ENCODE measurements around the gene TANGO2.

TANGO2 gene

DNA sequence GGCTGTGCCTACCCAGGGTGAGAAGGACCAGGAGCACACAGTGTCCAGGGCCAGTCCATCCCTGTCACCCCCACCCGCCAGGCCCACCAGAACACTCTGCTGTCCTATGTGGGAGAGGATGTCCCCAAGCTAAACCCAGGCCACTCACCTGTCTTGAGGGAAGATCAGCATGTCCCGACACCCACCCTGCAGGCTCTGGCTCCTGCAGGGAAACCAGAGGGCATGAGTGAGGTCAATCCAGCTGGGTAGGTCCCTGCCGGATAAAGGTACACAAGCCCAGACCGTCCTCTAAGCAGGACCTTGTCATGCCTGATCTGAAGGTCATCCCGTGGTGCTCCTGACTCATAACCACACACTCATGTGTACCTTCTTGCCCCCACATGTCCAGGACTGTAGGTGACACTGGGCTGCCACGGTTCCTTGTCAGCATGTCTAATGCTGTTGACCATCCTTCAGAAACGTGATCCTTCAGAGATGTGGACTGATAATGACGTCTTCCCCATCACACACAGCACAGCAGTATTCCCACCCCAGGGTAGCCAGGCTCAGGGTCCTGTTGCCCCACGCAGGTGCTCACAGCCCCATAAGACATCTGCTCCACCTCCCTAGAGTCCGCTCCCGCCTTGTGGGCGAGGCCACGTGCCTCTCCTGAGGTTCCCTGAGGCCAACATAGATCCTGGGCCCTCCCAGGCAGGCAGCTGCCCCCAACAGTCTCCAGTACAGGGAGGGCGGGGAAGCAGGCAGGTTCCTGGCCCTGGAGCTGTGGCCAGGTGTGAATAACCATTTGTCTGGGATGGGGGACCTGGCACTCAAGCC, 10.4 kb upstream of the TANGO2 start:
- no peak overlapping the region for H3K27ac ChIP-seq (ENCODE audit: low read length)
- H3K4me1 ChIP-seq (ENCODE audit: control insufficient read depth in 1 of 2, insufficient read depth in 2 of 2, low read length in 2 of 2): peaks cover 3 to 6% of the 10 kb centered on the region in 2 donors
- no peaks in the 10 kb centered on the region for H3K36me3 ChIP-seq (ENCODE audit: control insufficient read depth in 1 of 2, insufficient read depth in 2 of 2, low read length in 2 of 2)

DNA sequence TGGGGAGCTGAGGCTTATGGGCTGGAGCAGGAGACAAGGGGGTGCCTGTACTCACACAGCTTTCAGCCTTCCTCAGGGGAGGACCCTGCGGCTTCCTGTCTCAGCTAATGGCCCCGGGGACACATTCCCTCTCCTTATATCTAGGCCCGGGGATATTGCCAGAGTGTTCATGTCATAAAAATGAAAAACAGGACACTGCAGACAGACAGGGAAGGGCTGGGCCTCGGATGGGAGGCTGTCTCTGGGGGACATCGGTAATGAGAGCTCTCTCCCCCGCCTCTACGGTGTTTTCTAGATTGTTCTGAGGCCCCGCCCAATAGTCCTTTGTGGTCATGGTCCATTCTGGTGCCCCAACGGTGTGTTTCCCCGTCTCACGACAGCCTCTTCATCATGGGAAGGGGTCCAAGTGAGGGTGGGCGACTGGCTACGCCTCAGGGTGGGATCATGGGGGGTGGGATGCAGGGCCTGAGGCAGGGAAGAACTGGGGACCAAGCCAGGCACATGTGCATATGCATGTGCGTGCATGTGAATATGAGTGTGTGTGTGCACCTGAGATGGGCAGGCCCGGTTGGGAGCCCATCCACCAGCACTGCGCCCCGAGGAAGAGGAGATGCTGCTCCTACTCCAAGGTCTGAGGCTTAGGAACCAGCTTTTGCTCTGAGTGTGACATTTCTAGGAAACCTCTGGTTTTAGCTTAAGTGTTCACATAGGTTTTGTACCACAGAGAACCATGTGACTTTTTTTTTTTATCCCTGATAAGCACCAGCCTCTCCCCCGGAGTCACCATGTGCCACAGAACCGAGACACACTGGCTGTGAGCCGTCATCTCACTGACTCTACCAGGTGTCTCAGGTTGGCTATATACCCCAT, 9.6 kb upstream of the TANGO2 start:
- no peaks in the 10 kb centered on the region for H3K9me3 ChIP-seq (ENCODE audit: control insufficient read depth in 1 of 2, low read length in 2 of 2)
- no peaks in the 10 kb centered on the region for H3K27me3 ChIP-seq (ENCODE audit: low read depth, low read length)
- no peaks in the 10 kb centered on the region for H3K36me3 ChIP-seq (ENCODE audit: control insufficient read depth in 1 of 2, insufficient read depth in 2 of 2, low read length in 2 of 2)
- H3K4me1 ChIP-seq (ENCODE audit: control insufficient read depth in 1 of 2, insufficient read depth in 2 of 2, low read length in 2 of 2): peaks cover 3 to 6% of the 10 kb centered on the region in 2 donors
- H3K27ac ChIP-seq (ENCODE audit: low read length): no peak overlapping the region
- H3K4me3 ChIP-seq (ENCODE audit: low read depth in 1 of 2, low read length in 2 of 2): no peak overlapping the region

More for the DNA sequence above, 10.4 kb upstream of the TANGO2 start:
- Histone ChIP-seq H3K9me3 (ENCODE audit: control insufficient read depth in 1 of 2, low read length in 2 of 2) (no peaks in the 10 kb centered on the region), H3K27me3 (ENCODE audit: low read depth, low read length) (no peaks in the 10 kb centered on the region), H3K4me3 (ENCODE audit: low read depth in 1 of 2, low read length in 2 of 2) (no peak overlapping the region)

DNA sequence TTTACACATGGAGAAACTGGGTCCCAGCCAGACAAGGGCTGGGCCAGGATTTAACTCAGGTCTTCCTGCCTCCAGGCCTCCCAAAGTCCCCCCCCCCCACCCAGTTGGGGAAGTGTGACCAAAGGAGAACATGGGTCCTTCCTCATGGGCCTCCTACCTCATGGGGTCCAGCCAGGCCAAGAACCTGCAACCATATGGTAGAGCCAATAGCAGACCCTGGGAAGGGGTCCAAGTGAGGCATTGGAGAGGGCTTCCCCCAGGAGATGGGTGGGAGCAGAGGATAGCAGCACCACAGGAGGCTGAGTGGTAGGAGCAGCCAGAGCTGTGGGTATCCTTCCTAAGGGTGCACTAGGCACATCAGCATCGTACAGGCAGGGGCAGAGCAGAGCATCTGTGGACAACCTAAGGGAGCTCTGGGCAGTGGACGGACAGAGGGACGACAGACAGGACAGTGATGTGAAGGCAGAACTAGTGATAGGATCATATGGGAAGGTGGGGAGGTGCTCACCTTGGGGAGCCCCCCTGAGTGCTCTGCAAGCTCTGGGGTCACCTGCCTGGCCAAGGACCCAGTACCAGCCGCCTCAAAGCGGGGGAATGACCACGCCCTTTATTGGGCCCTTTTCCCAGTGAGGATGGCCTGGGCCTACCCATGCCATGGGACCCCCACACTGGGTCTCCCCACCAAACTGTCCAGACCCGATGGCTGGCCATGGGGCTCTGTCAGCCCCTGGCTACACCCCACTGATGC, 8.7 kb upstream of the TANGO2 start:
- H3K27me3 ChIP-seq (ENCODE audit: low read depth, low read length): no peaks in the 10 kb centered on the region
- H3K27ac ChIP-seq (ENCODE audit: low read length): no peak overlapping the region
- H3K4me3 ChIP-seq (ENCODE audit: low read depth in 1 of 2, low read length in 2 of 2): no peak overlapping the region
- no peaks in the 10 kb centered on the region for H3K36me3 ChIP-seq (ENCODE audit: control insufficient read depth in 1 of 2, insufficient read depth in 2 of 2, low read length in 2 of 2)
- no peaks in the 10 kb centered on the region for H3K9me3 ChIP-seq (ENCODE audit: control insufficient read depth in 1 of 2, low read length in 2 of 2)
- H3K4me1 ChIP-seq (ENCODE audit: control insufficient read depth in 1 of 2, insufficient read depth in 2 of 2, low read length in 2 of 2): peaks cover 3 to 8% of the 10 kb centered on the region in 2 donors

- H3K9me3 ChIP-seq (ENCODE audit: control insufficient read depth in 1 of 2, low read length in 2 of 2): no peaks in the 10 kb centered on the region
- H3K36me3 ChIP-seq (ENCODE audit: control insufficient read depth in 1 of 2, insufficient read depth in 2 of 2, low read length in 2 of 2): no peaks in the 10 kb centered on the region
- no peak overlapping the region for H3K4me3 ChIP-seq (ENCODE audit: low read depth in 1 of 2, low read length in 2 of 2)
- no peak overlapping the region for H3K27ac ChIP-seq (ENCODE audit: low read length)
- peaks cover 3 to 11% of the 10 kb centered on the region in 2 donors for H3K4me1 ChIP-seq (ENCODE audit: control insufficient read depth in 1 of 2, insufficient read depth in 2 of 2, low read length in 2 of 2)
- H3K27me3 ChIP-seq (ENCODE audit: low read depth, low read length): no peaks in the 10 kb centered on the region
These were observed 8.1 kb upstream of the TANGO2 start for GRCh38 chr22:20012741-20013331.

GRCh38 chr22:20013382-20013871, 7.5 kb upstream of the TANGO2 start:
- Histone ChIP-seq H3K36me3 (ENCODE audit: control insufficient read depth in 1 of 2, insufficient read depth in 2 of 2, low read length in 2 of 2) (no peaks in the 10 kb centered on the region), H3K27ac (ENCODE audit: low read length) (no peak overlapping the region), H3K9me3 (ENCODE audit: control insufficient read depth in 1 of 2, low read length in 2 of 2) (no peaks in the 10 kb centered on the region), H3K4me3 (ENCODE audit: low read depth in 1 of 2, low read length in 2 of 2) (no peak overlapping the region), H3K4me1 (ENCODE audit: control insufficient read depth in 1 of 2, insufficient read depth in 2 of 2, low read length in 2 of 2) (peaks cover 3 to 11% of the 10 kb centered on the region in 2 donors), H3K27me3 (ENCODE audit: low read depth, low read length) (no peaks in the 10 kb centered on the region)

DNA sequence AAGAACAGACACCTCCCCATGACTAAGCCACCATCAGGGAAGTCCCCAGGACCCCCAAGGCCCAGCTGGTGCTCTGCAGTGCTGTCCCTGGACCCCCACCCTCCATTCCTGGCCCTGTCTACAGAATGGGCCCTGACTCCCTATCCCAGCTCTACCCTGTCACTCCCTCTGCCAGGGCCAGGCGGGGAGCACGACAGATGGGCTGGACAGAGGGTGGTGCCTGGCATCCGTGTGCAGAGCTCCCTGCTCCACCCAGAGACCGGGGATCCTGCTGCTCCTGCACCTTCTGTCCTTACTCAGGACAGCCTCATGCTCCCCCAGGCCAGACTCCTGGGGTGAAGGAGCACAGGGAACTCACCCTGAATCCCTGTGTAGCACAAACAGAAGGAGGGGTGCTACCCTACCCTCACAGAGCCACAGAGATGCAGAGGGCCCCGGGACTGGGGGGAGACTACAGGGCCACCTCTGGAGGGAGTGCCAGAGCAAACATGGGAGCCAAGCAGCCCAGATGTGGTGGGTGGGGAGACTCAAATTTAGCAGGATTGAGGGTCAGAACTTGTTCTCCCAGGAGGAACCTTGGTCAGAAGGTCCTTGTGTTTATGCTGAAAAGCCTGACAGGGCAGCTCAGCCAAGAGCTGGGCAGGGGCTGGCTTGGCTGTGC, 6.3 kb upstream of the TANGO2 start:
- Histone ChIP-seq H3K9me3 (ENCODE audit: control insufficient read depth in 1 of 2, low read length in 2 of 2) (no peaks in the 10 kb centered on the region), H3K36me3 (ENCODE audit: control insufficient read depth in 1 of 2, insufficient read depth in 2 of 2, low read length in 2 of 2) (no peaks in the 10 kb centered on the region), H3K4me1 (ENCODE audit: control insufficient read depth in 1 of 2, insufficient read depth in 2 of 2, low read length in 2 of 2) (peaks cover 3 to 11% of the 10 kb centered on the region in 2 donors), H3K4me3 (ENCODE audit: low read depth in 1 of 2, low read length in 2 of 2) (no peak overlapping the region), H3K27me3 (ENCODE audit: low read depth, low read length) (no peaks in the 10 kb centered on the region), H3K27ac (ENCODE audit: low read length) (no peak overlapping the region)

GRCh38 chr22:20015187-20015625, 5.7 kb upstream of the TANGO2 start:
- Histone ChIP-seq H3K9me3 (ENCODE audit: control insufficient read depth in 1 of 2, low read length in 2 of 2) (no peaks in the 10 kb centered on the region), H3K27ac (ENCODE audit: low read length) (no peak overlapping the region), H3K4me1 (ENCODE audit: control insufficient read depth in 1 of 2, insufficient read depth in 2 of 2, low read length in 2 of 2) (peaks cover 5 to 12% of the 10 kb centered on the region in 2 donors), H3K36me3 (ENCODE audit: control insufficient read depth in 1 of 2, insufficient read depth in 2 of 2, low read length in 2 of 2) (no peaks in the 10 kb centered on the region), H3K27me3 (ENCODE audit: low read depth, low read length) (no peaks in the 10 kb centered on the region), H3K4me3 (ENCODE audit: low read depth in 1 of 2, low read length in 2 of 2) (no peak overlapping the region)

DNA sequence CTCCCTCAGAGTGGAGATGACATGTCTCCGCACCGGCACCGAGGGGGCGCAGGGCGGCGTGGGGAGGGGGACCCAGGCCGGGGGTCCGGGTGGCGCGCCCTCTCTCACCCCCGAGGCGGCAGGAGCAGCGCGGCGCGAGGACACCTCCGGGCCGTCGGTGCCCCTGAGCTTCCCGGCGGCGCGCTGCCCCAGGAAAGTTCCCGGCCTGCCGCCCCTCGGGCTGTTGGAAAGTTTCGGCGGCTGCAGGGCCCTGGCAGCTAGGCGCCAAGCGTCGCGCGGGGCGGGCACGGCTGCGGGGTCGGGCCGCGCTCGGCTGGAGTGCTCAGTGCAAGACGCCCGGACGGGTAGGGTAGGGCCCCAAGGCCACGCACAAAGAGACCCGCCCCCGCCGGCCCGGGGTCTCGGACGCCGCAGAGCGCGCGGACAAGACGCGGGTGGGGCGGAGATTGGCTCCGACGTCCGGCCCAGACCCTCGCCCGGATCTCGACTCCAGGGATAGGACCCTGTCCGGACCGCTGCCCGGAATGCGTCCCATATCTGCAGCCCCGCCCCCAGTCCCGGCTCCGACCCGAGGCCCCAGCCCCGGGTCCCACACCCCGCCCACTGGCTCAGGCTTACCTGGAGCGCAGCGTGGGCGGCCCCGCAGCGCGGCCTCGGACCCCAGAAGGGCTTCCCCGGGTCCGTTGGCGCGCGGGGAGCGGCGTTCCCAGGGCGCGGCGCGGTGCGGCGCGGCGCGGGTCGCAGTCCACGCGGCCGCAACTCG, 4.8 kb upstream of the TANGO2 start:
- no peaks in the 10 kb centered on the region for H3K9me3 ChIP-seq (ENCODE audit: control insufficient read depth in 1 of 2, low read length in 2 of 2)
- peaks cover 6 to 16% of the 10 kb centered on the region in 2 donors for H3K4me1 ChIP-seq (ENCODE audit: control insufficient read depth in 1 of 2, insufficient read depth in 2 of 2, low read length in 2 of 2)
- no peaks in the 10 kb centered on the region for H3K36me3 ChIP-seq (ENCODE audit: control insufficient read depth in 1 of 2, insufficient read depth in 2 of 2, low read length in 2 of 2)
- no peaks in the 10 kb centered on the region for H3K27me3 ChIP-seq (ENCODE audit: low read depth, low read length)
- no peak overlapping the region for H3K27ac ChIP-seq (ENCODE audit: low read length)
- H3K4me3 ChIP-seq (ENCODE audit: low read depth in 1 of 2, low read length in 2 of 2): peak overlapping the region; percentile 21 to 91

DNA sequence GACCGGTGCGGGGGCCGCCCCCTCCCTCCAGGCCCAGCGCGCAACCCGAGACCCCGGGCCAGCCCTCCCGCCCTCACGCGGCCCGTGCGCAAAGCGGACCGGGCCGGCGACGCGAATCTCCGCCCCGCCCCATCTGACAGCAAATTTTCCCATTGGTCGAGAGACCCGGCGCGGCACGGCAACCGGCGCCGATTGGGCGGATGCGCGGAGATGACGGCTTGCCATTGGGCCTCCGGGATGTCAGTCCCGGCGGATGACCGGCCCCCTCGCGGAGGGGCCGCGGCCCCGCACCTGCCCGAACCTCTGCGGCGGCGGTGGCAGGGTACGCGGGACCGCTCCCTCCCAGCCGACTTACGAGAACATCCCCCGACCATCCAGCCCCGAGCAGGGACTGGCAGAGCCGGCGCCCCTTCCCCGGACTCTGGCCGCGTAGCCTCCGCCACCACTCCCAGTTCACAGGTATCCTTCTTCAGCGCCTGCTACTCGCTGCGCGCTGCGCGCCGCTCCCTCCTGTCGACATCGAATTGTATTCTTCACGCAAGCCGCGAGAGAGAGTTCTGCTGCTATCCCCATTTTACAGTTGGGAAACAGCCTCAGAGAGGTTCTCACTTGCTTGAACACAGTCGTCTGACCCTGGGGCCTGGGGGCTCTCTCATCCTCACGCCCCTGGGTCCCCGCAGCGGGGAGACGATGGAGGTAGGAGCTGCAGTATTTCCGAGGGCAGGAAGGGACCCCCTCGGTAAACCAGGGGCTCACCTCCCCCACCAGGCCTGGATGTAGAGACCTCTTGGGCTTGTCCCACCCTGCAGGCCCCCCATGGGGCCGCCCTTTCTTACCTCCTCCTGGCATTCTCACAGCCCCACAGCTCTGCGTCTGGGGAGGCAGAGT, 3.9 kb upstream of the TANGO2 start, which contains the start of gene ARVCF:
Gene ARVCF (minus strand): TSS at position 90 of the 888 bp plus-strand sequence. CDS start 26,029 bp downstream, outside the sequence.
- Histone ChIP-seq H3K4me3 (ENCODE audit: low read depth in 1 of 2, low read length in 2 of 2) (peak within 1 kb of the TSS; percentile 69 to 91), H3K27me3 (ENCODE audit: low read depth, low read length) (no peaks in the 10 kb centered on the region), H3K9me3 (ENCODE audit: control insufficient read depth in 1 of 2, low read length in 2 of 2) (no peaks in the 10 kb centered on the region), H3K4me1 (ENCODE audit: control insufficient read depth in 1 of 2, insufficient read depth in 2 of 2, low read length in 2 of 2) (peaks cover 10 to 24% of the 10 kb centered on the region in 2 donors), H3K36me3 (ENCODE audit: control insufficient read depth in 1 of 2, insufficient read depth in 2 of 2, low read length in 2 of 2) (no peaks in the 10 kb centered on the region), H3K27ac (ENCODE audit: low read length) (no peak within 1 kb of the TSS)

Measured in muscle layer of duodenum (tissue), 2 donors.